ENCODE data around the gene HCRT.
"Not testable (repeated sequence)": the region's sequence is repeated elsewhere in the genome, so short reads cannot be mapped to it uniquely, and the experiment has no call there.

HCRT gene

GRCh38 chr17:42197564-42198156 is 12.4 kb upstream of the HCRT start:
- DNase-seq (ENCODE audit: low read depth), result no peak

GRCh38 chr17:42193969-42194899 is 9.0 kb upstream of the HCRT start, which contains the start of gene GHDC:
GHDC (minus strand) TSS chr17:42194494; CDS start chr17:42193581, 913 bp downstream.
- DNase-seq (ENCODE audit: low read depth), result peak; percentile 49

GRCh38 chr17:42193216-42193968 is 8.1 kb upstream of the HCRT start:
- no peak for DNase-seq (ENCODE audit: low read depth)

- DNase-seq (ENCODE audit: low read depth), result no peak
Observed at GRCh38 chr17:42192189-42193126, 7.2 kb upstream of the HCRT start.

- DNase-seq (ENCODE audit: low read depth), result no peak
Observed at GRCh38 chr17:42191275-42191608, 6.0 kb upstream of the HCRT start.

- no peak for DNase-seq (ENCODE audit: low read depth)
Observed at GRCh38 chr17:42190491-42191274, 5.4 kb upstream of the HCRT start.

- DNase-seq (ENCODE audit: low read depth), result no peak
Observed at GRCh38 chr17:42189651-42189965, 4.4 kb upstream of the HCRT start.

GRCh38 chr17:42188749-42189650 is 3.7 kb upstream of the HCRT start:
- DNase-seq (ENCODE audit: low read depth), result no peak

GRCh38 chr17:42187833-42188232 is 2.6 kb upstream of the HCRT start:
- DNase-seq (ENCODE audit: low read depth), result no peak

- not testable (repeated sequence) for DNase-seq (ENCODE audit: low read depth)
Observed at GRCh38 chr17:42186191-42186590, 939 bp upstream of the HCRT start.

GRCh38 chr17:42185621-42185930 is 324 bp upstream of the HCRT start:
- DNase-seq (ENCODE audit: low read depth), result no peak

GRCh38 chr17:42183741-42184711 is 1.2 kb downstream of the HCRT start:
- DNase-seq (ENCODE audit: low read depth), result peak; percentile 35

- DNase-seq (ENCODE audit: low read depth), result peak; percentile 8
Observed at GRCh38 chr17:42182927-42183734, 2.1 kb downstream of the HCRT start.

GRCh38 chr17:42181851-42182207 is 3.4 kb downstream of the HCRT start:
- DNase-seq (ENCODE audit: low read depth), result no peak

- peak; percentile 17 for DNase-seq (ENCODE audit: low read depth)
Observed at GRCh38 chr17:42180922-42181850, 4.1 kb downstream of the HCRT start, which contains the start of gene KCNH4. KCNH4 (minus strand) TSS chr17:42181142; CDS start chr17:42180945, 197 bp downstream.

- no peak for DNase-seq (ENCODE audit: low read depth)
Observed at GRCh38 chr17:42180411-42180921, 4.8 kb downstream of the HCRT start.
